ENCODE measurements around the gene CD44. TPM values are rescaled to one million over a fixed set of nuclear protein-coding genes. Genes with fewer than 3 reads are reported as not detected.
A peak's percentile ranks its signal among the peaks of the same experiment; 100 is the strongest.

Gene CD44
- total and polyA plus RNA-seq, 4 experiments from 2014 or later: 390 to 809 (median 681) TPM

- H3K4me1 Mint-ChIP-seq: peaks cover 17 to 46% (median 35%) of the 10 kb centered on the region in 4 donors
- H3K27me3 ChIP-seq (ENCODE audit: insufficient read depth, low read length): no peaks in the 10 kb centered on the region
- peak in 4 of 5 donors; percentile 3 to 44 (median 10) for DNase-seq
- intact Hi-C loops (cut with micrococcal nuclease): no loop called here
- CTCF ChIA-PET (ENCODE audit: partially characterized antibody): interaction anchor here (1.5 to 3.4 kb wide), 2 partner anchors 8 to 29 kb away, joined by 3 to 13 read pairs; no protein-coding TSS in a partner anchor
- no peak overlapping the region for H3K4me3 Mint-ChIP-seq
- H3K9me3 ChIP-seq (ENCODE audit: control insufficient read depth in 1 of 2, low read length in 2 of 2): no peaks in the 10 kb centered on the region
- no peaks in the 10 kb centered on the region for H3K36me3 Mint-ChIP-seq
- H3K9me3 Mint-ChIP-seq: no peaks in the 10 kb centered on the region
- peaks cover 30% of the 10 kb centered on the region for H3K4me1 ChIP-seq (ENCODE audit: insufficient read depth, low read length)
- no peak overlapping the region for H3K27ac ChIP-seq (ENCODE audit: low read depth, low read length)
- no peaks in the 10 kb centered on the region for H3K27me3 Mint-ChIP-seq
- H3K36me3 ChIP-seq (ENCODE audit: insufficient read depth, low read length): no peaks in the 10 kb centered on the region
- POLR2A ChIA-PET (ENCODE audit: partially characterized antibody): interaction anchor here (1.2 kb wide), 1 partner anchor 29 kb away, joined by 4 read pairs; no protein-coding TSS in a partner anchor
- no peak overlapping the region for H3K4me3 ChIP-seq (ENCODE audit: low read length in 2 of 2)
- H3K27ac Mint-ChIP-seq: peak overlapping the region in 5 of 7 donors; percentile 16 to 80 (median 44)
Observed at GRCh38 chr11:35276396-35277145, 137.6 kb downstream of the CD44 start.

- H3K4me3 Mint-ChIP-seq: no peak overlapping the region
- ChIA-PET POLR2A (ENCODE audit: partially characterized antibody) (no interaction called here), CTCF (ENCODE audit: partially characterized antibody) (interaction anchor here (1.0 kb wide), 1 partner anchor 21 kb away, joined by 3 read pairs; no protein-coding TSS in a partner anchor)
- peaks cover 11 to 34% (median 25%) of the 10 kb centered on the region in 4 donors for H3K4me1 Mint-ChIP-seq
- H3K27me3 Mint-ChIP-seq: no peaks in the 10 kb centered on the region
- Histone ChIP-seq H3K36me3 (ENCODE audit: insufficient read depth, low read length) (no peaks in the 10 kb centered on the region), H3K27me3 (ENCODE audit: insufficient read depth, low read length) (no peaks in the 10 kb centered on the region), H3K4me1 (ENCODE audit: insufficient read depth, low read length) (peaks cover 19% of the 10 kb centered on the region), H3K27ac (ENCODE audit: low read depth, low read length) (no peak overlapping the region), H3K4me3 (ENCODE audit: low read length in 2 of 2) (no peak overlapping the region), H3K9me3 (ENCODE audit: control insufficient read depth in 1 of 2, low read length in 2 of 2) (no peaks in the 10 kb centered on the region)
- H3K36me3 Mint-ChIP-seq: no peaks in the 10 kb centered on the region
- no peak for DNase-seq
- H3K27ac Mint-ChIP-seq: peak overlapping the region in 1 of 7 donors; percentile 0
- H3K9me3 Mint-ChIP-seq: no peaks in the 10 kb centered on the region
- intact Hi-C loops (cut with micrococcal nuclease): no loop called here
Observed at GRCh38 chr11:35277827-35278226, 138.9 kb downstream of the CD44 start.

GRCh38 chr11:35280727-35281126 is 141.8 kb downstream of the CD44 start:
- no peaks in the 10 kb centered on the region for H3K27me3 Mint-ChIP-seq
- no peaks in the 10 kb centered on the region for H3K36me3 Mint-ChIP-seq
- DNase-seq: no peak
- no peaks in the 10 kb centered on the region for H3K9me3 ChIP-seq (ENCODE audit: control insufficient read depth in 1 of 2, low read length in 2 of 2)
- H3K4me3 Mint-ChIP-seq: no peak overlapping the region
- intact Hi-C loops (cut with micrococcal nuclease): no loop called here
- peaks cover 5 to 13% (median 8%) of the 10 kb centered on the region in 4 donors for H3K4me1 Mint-ChIP-seq
- H3K36me3 ChIP-seq (ENCODE audit: insufficient read depth, low read length): no peaks in the 10 kb centered on the region
- H3K27ac ChIP-seq (ENCODE audit: low read depth, low read length): no peak overlapping the region
- peaks cover 0 to under 1% (median 0%) of the 10 kb centered on the region in 8 donors for H3K9me3 Mint-ChIP-seq
- H3K27me3 ChIP-seq (ENCODE audit: insufficient read depth, low read length): no peaks in the 10 kb centered on the region
- peaks cover 6% of the 10 kb centered on the region for H3K4me1 ChIP-seq (ENCODE audit: insufficient read depth, low read length)
- no peak overlapping the region for H3K4me3 ChIP-seq (ENCODE audit: low read length in 2 of 2)
- ChIA-PET CTCF (ENCODE audit: partially characterized antibody) (interaction anchor here (1.0 to 2.7 kb wide), 2 partner anchors 13 to 25 kb away, joined by 3 to 11 read pairs; no protein-coding TSS in a partner anchor), POLR2A (ENCODE audit: partially characterized antibody) (interaction anchor here (1.2 kb wide), 1 partner anchor 50 kb away, joined by 3 read pairs; no protein-coding TSS in a partner anchor)
- H3K27ac Mint-ChIP-seq: no peak overlapping the region

GRCh38 chr11:35281169-35281688 is 142.3 kb downstream of the CD44 start:
- Mint-ChIP-seq H3K9me3 (peaks cover 0 to 2% (median 0%) of the 10 kb centered on the region in 8 donors), H3K27me3 (no peaks in the 10 kb centered on the region), H3K27ac (no peak overlapping the region), H3K4me3 (no peak overlapping the region), H3K36me3 (no peaks in the 10 kb centered on the region), H3K4me1 (peaks cover 1 to 8% (median 5%) of the 10 kb centered on the region in 4 donors)
- Histone ChIP-seq H3K9me3 (ENCODE audit: control insufficient read depth in 1 of 2, low read length in 2 of 2) (no peaks in the 10 kb centered on the region), H3K27ac (ENCODE audit: low read depth, low read length) (no peak overlapping the region), H3K27me3 (ENCODE audit: insufficient read depth, low read length) (no peaks in the 10 kb centered on the region), H3K4me1 (ENCODE audit: insufficient read depth, low read length) (peaks cover 3% of the 10 kb centered on the region), H3K36me3 (ENCODE audit: insufficient read depth, low read length) (no peaks in the 10 kb centered on the region), H3K4me3 (ENCODE audit: low read length in 2 of 2) (no peak overlapping the region)
- ChIA-PET POLR2A (ENCODE audit: partially characterized antibody) (no interaction called here), CTCF (ENCODE audit: partially characterized antibody) (interaction anchor here (2.7 kb wide), 1 partner anchor 25 kb away, joined by 11 read pairs; no protein-coding TSS in a partner anchor)
- no peak for DNase-seq
- intact Hi-C loops (cut with micrococcal nuclease): no loop called here

Other genes with a start within 250 kb of the CD44 start
- gene APIP, start 222.8 kb upstream of the CD44 start, total RNA-seq: 10 to 100 TPM; 17.7 to 18.4 TPM
- gene APIP, start 222.8 kb upstream of the CD44 start, polyA plus RNA-seq: 10 to 100 TPM; 17.2 to 27.6 TPM
- 10 to 100 TPM; 39.1 to 43.5 TPM for gene PDHX, start 222.6 kb upstream of the CD44 start, total RNA-seq
- 10 to 100 TPM; 17.6 to 20.4 TPM for gene PDHX, start 222.6 kb upstream of the CD44 start, polyA plus RNA-seq

All from CD4-positive, alpha-beta memory T cell (primary cell).